GM18870 (cell line): ENCODE data around the gene NPIPB2.
"Not testable (repeated sequence)": the region's sequence is repeated elsewhere in the genome, so short reads cannot be mapped to it uniquely, and the experiment has no call there.

Source experiments
- ATAC-seq: cut with Tn5 transposase; IDR thresholded peaks from one replicate; pipeline ENCODE4 v1.9.1; 2021; ENCODE audit warnings: moderate library complexity; ENCODE audit not compliant: unreplicated experiment

The NPIPB2 gene

DNA sequence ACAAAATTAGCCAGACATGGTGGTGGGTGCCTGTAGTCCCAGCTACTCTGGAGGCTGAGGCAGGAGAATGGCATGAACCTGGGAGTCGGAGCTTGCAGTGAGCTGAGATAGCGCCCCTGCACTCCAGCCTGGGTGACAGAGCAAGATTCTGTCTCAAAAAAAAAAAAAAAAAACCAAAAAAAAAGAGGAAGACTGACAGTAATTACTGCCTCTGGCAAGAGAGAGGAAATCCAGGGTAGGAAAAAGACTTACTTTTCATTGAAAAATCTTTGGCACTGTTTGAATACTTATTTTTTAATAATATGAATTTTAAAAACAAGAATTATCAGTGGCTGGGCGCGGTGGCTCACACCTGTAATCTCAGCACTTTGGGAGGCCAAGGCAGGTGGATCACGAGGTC, 20.6 kb upstream of the NPIPB2 start:
- not testable (repeated sequence) for ATAC-seq

- no peak for ATAC-seq
Measured at GRCh38 chr16:11957591-11958395, 15.9 kb upstream of the NPIPB2 start.

- ATAC-seq, result no peak
Measured at GRCh38 chr16:11956558-11956957, 14.7 kb upstream of the NPIPB2 start.

DNA sequence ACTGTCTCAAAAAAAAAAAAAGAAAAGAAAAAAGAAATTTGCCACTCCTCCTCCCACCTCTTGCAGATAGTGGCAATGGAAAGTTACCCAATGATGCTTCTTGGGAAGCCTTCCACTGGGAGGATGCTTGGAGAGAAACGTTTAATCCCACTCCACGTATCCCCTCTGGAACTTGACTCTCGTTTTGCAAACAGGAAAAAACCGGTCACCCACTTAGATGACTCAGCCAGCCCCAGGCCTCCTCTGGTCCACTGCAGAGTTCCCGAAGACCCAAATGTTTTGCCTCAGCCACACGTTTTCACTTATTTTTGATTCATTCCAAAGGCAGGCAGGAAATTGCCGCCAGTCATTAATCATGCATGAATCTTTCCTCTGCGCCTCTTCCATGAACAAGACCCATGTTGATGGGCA, 13.9 kb upstream of the NPIPB2 start:
- no peak for ATAC-seq

- not testable (repeated sequence) for ATAC-seq
Measured at GRCh38 chr16:11953576-11953975, 11.7 kb upstream of the NPIPB2 start.

DNA sequence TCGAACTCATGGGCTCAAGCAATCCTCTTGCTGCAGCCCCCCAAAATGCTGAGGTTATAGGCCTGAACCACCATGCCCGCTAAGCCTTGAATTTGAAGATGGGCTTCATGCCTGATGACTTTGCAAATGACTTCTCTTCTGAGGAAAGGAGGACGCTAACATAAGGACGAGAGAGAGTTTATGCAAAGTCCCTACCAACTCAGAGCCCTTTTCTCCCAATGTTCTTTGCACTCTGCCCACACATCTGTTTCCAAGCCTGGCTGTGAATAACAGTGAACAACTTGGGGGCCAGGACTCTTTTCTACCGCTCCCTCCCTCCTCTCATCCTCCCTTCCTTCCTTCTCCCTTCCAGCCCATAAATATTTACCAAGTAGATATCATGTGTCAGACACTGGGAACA, 8.5 kb upstream of the NPIPB2 start:
- no peak for ATAC-seq

DNA sequence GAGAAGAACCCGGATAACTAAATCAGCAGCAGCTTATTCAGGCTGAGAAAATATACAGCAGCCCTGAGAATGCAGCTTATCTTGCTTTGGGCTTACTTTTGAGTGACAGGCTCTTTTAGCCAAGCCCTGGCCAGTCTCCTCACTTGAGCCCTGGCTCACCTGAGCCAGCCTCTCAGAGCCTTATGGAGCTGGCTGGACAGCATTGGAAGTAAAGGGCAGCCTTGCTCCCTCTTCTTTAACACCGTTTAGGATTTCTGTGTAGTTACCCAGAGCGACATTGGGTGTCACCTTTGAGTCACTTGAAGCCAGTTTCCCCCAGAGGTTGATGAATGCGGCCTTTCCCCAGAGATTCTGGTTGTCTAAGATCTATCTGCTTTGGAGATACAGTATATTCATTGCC, 7.7 kb upstream of the NPIPB2 start:
- ATAC-seq, result peak; percentile 48

DNA sequence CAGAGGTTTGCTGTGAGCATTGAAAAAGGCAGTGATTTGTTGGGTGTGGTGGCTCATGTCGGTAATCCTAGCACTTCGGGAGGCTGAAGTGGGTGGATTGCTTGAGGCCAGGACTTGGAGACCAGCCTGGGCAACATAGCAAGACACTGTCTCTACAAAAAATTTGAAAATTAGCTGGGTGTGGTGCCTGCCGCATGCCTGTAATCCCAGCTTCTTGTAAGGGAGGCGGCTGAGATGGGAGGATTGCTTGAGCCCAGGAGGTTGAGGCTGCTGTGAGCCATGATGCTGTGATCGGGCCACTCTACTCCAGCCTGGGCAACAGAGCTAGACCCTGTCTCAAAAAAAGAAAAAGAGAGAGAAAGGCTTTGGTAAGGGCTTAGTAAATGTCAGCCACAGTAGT, 7.0 kb upstream of the NPIPB2 start:
- no peak for ATAC-seq

- ATAC-seq, result no peak
Measured at GRCh38 chr16:11946433-11946832, 4.6 kb upstream of the NPIPB2 start.

GRCh38 chr16:11927350-11927749, 14.5 kb downstream of the NPIPB2 start:
- not testable (repeated sequence) for ATAC-seq

DNA sequence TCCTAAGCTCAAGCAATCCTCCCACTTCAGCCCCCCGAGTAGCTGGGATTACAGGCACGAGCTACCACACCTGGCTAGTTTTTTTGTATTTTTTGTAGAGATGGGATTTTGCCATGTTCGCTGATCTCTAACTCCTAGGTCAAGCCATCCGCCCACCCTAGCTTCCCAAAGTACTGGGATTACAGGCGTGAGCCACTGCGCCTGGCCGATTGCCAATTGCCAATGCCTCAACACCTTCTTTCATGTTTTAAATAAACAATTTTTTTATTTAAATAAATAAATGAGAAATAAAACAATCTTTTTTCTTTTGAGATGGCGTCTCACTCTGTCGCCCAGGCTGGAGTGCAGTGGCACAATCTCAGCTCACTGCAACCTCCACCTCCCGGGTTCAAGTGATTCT, 17.8 kb downstream of the NPIPB2 start:
- ATAC-seq, result not testable (repeated sequence)

DNA sequence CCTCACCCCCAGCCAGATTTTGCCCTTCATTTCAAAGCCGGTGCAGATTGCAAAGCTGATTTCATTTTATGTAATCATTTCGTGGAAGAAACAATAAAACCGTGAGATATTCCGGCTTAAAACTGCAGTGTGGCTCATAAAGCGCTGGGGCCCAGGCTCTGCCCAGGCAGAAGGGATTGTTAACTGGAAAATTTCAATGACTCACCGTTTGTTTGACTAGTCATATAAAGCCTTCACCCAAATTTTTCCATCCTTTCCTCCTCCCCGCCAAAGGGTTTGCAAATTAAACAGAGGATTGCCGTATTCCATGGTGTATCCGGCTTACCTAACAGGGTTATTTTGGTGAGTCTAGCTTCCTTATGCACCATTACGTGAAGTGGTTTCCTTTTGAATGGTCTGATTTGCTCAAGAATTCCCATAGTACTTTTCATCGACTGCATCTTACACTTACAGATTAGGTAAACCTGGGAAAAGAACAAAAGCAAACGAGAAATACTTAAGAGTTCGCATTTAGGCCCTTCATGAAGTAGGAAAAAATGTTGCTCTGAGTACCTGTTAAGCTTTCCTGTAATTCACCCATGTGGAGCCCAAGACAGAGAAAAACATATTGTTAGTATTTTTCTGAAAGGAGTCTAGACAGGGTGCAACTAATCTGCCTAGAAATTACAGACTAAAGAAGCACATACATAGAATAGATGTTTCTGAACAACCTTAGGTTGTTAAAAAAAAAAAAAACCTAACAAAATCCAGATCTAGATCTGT, 25.1 kb downstream of the NPIPB2 start:
- ATAC-seq, result no peak

- ATAC-seq, result peak; percentile 70
Measured at GRCh38 chr16:11915644-11916523, 26.0 kb downstream of the NPIPB2 start, which contains the start of gene GSPT1. GSPT1 (minus strand) TSS chr16:11915956; CDS start chr16:11915720, 236 bp downstream.

GRCh38 chr16:11915114-11915643, 26.7 kb downstream of the NPIPB2 start:
- peak; percentile 3 for ATAC-seq

DNA sequence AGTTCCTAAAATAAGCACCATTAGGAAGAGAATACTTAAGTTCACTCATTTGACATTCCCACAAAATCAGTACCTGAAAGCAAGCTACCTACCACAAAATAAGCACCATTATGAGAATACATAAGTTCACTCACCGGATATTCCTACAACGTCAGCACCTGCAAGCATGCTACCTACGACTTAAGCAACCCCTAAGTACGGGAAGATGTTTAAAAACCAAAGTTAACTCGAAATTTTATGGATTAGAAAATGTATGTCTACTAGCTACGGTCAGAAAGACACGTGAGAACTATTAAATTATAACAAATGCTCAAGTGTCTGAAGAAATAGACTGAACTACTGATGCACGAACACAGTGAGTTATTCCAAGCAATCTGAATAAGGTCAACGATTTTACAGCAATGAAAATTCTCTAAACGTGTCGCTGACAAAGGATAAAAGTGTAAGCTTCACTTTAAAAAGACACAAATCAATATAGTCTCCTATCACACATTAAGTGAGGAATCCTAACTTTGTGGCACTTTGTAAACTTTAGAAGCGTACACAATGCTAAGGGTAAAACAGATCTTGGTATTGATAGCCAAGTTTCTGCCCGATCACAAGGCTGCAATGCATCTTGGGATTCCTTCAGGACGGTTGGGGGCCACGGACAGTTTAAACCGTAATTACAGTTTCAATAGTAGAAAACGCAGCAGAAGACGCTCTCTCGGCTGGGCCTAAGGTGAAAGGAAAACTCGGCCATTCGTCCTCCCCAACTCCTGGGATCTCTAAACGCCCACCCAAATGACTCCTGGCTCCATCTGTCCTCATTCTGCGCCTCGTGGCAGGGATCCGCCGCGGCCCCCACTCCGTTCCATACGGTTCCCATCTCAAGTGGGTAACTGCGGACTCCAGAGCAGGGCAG, 27.4 kb downstream of the NPIPB2 start:
- no peak for ATAC-seq

GRCh38 chr16:11913425-11914079, 28.3 kb downstream of the NPIPB2 start:
- no peak for ATAC-seq

DNA sequence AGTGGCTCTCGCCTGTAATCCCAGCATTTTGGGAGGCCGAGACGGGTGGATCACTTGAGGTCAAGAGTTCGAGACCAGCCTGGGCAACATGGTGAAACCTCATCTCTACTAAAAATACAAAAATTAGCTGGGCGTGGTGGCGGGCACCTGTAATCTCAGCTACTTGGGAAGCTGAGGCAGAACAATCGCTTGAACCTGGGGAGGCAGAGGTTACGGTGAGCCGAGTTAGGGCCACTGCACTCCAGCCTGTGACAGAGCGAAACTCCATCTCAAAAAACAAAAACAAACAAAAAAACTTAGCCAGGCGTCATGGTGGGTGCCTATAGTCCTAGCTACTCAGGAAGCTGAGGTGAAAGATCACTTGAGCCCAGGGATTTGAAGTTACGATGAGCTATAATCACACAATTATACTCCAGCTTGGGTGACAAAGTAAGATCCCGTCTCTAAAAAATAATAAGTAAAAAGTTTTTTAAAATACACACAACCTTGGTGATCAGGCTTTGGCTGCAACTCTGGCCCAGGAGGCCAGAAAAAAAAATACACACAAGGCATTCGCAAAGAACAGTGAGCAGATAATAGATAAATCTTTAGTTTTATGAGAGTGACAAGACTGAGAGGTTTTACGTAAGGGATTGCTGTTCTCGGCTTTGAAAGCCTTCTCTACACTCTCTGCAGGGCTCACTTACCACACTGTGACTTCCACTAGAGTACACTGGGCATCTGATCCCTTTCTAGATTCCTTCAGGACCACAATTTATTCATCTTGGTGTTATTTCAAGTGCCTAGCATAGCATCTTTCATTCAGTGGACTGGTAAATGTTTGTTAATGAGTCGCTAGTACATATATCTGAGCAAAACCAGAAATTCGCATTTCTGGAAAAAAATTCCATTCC, 31.9 kb downstream of the NPIPB2 start:
- no peak for ATAC-seq
